Transverse colon (tissue), 4 donors: ENCODE data around the gene CACNA1B. TPM values are rescaled to one million over a fixed set of nuclear protein-coding genes. Genes with fewer than 3 reads are reported as not detected.
"Not testable (repeated sequence)": the region's sequence is repeated elsewhere in the genome, so short reads cannot be mapped to it uniquely, and the experiment has no call there.

Source experiments
- DNase-seq: peaks from one replicate; pipeline ENCODE4 v3.0.0-alpha.2; 2019
- H3K27ac ChIP-seq, 4 donors: fragments of 200-600 bp; sonication (generic); 2 replicates each; pipeline ENCODE4 v1.5.1; 2016 to 2018; ENCODE audit warnings: inconsistent platforms in 4 of 4
- H3K27me3 ChIP-seq: fragments of 200-600 bp; sonication (generic); 2 replicates; pipeline ENCODE4 v1.5.1; 2017; ENCODE audit warnings: inconsistent platforms
- H3K36me3 ChIP-seq, 4 donors: fragments of 200-600 bp; sonication (generic); 2 replicates each; pipeline ENCODE4 v1.5.1; 2017 to 2019; ENCODE audit warnings: inconsistent platforms in 4 of 4
- H3K4me1 ChIP-seq, 4 donors: fragments of 200-600 bp; sonication (generic); 2 replicates each; pipeline ENCODE4 v1.5.1; 2017 to 2020; ENCODE audit warnings: inconsistent platforms in 4 of 4
- H3K4me3 ChIP-seq, 4 donors: fragments of 200-600 bp; sonication (generic); 1 replicate in 1 of 4; 2 replicates in 3 of 4; pipeline versions ENCODE4 v1.5.1 to v1.6.1; 2017 to 2019; ENCODE audit warnings: inconsistent platforms in 4 of 4
- H3K9me3 ChIP-seq, 2 donors: fragments of 200-600 bp; sonication (generic); 2 replicates each; pipeline ENCODE4 v1.5.1; 2017 to 2019; ENCODE audit warnings: inconsistent platforms in 2 of 2
- EP300 ChIP-seq: sonication (generic); formaldehyde crosslinking; IDR thresholded peaks from one replicate; pipeline ENCODE4 v1.6.1; 2017; ENCODE audit warnings: antibody characterized with exemption, low read depth
- POLR2A ChIP-seq: fragments of 450-650 bp; IDR thresholded peaks from one replicate; pipeline ENCODE4 v1.6.1; 2016; ENCODE audit warnings: antibody characterized with exemption, mild to moderate bottlenecking, moderate library complexity
- POLR2AphosphoS5 ChIP-seq, 3 donors: sonication (generic); formaldehyde crosslinking; IDR thresholded peaks; one replicate each; pipeline ENCODE4 v1.6.1; 2016; ENCODE audit warnings: antibody characterized with exemption in 3 of 3
- WGBS, 2 donors: methylation state at CpG; one replicate each; pipeline ENCODE4 v1.1.5; 2018; ENCODE audit warnings: low coverage in 1 of 2; 5-methylcytosine and 5-hydroxymethylcytosine counted together
- in situ Hi-C, 4 donors: fragments of 200-750 bp; cut with MboI; loops; one replicate each; pipeline versions ENCODE4 v1.15.0 to v1.15.1; 2017; ENCODE audit warnings: low sequenced_read_pairs in 3 of 4, low pct_ligation_motif_present in 1 of 4, low pct_unique_long_range_greater_than_20kb in 1 of 4
- intact Hi-C: fragments of 100-400 bp; cut with DNase I; formaldehyde crosslinking; loops from one replicate; pipeline ENCODE4 v1.15.1; 2023; ENCODE audit warnings: low total_unique reads
- total RNA-seq, 4 donors: library from RNA; depleted of rRNA; stranded (reverse); fragments of >200 nt; gene quantifications; one replicate each; pipeline ENCODE4 v1.1.0, GENCODE V29; 2016
- TF ChIP-seq, protein P1 (sequence below), 5 experiments: fragments of 200-600 bp in 3 of 5; fragments of 450-650 bp in 2 of 5; sonication (generic) in 3 of 5; IDR thresholded peaks; 1 replicate in 2 of 5; 2 replicates in 3 of 5; pipeline ENCODE4 v1.5.1; 2016 to 2017; ENCODE audit warnings: antibody characterized with exemption in 5 of 5, inconsistent platforms in 3 of 5, mild to moderate bottlenecking in 2 of 5, moderate library complexity in 1 of 5

Gene CACNA1B
- total RNA-seq, 4 donors from 2014 or later, result 0.27 to 0.40 (median 0.35) TPM

DNA sequence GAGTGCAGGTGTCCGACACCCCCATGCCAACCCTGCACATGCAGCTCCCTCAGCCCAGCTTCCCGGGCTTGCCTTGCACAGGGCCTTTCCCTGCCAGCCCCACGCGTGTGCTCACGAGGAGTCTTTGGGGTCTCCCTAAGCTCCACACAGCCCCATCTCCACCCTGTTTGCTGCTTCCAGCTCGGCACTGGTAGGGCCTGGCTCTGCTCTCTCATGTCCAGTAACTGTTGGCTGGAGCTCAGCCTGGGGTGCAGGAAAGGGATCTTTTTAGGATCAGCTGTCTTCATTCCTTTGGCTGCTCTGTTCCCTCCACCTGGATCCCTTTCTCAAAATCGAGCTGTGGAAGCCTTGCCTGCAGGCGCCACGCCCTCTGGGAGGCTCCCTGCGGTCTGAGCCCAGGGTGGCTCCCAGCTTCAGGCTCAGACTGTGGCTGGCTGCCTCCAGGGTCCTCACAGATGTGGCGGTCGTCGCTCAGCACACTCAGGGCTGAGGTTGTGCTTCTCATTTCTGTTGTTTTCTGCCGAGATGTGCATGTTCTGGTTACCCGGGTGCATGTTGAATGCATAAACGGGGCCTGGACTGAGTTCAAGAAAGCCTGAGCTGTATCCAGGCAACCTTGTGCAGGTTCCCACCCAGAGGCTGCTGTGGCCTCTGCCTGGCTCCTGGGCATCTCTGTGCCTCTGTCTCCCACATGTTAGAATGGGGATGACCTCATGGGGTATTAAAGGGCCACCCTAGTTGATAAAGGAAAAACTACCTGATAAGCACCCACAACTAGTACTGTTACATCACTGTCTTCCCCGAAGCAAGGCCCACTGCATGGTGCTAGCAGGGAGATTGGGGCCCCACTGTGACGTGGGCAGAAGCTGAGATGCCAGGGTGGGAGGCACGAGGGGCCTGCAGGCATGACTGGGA is 4.3 kb downstream of the CACNA1B start:
- in situ Hi-C loops (no loop called here), intact Hi-C loops (no loop called here)
- no peak overlapping the region for H3K27ac ChIP-seq
- H3K27me3 ChIP-seq, result peaks cover 37% of the 10 kb centered on the region
- 65% methylated on average over 19 of the region's 19 CpGs; no CpG with 5 or more reads in 1 of the 2 donors for WGBS, 2 donors
- DNase-seq, result no peak
- no peak for TF ChIP-seq POLR2AphosphoS5 (IDR thresholded peaks at IDR 0.05)
- no peak for TF ChIP-seq EP300
- TF ChIP-seq, protein P1, sequence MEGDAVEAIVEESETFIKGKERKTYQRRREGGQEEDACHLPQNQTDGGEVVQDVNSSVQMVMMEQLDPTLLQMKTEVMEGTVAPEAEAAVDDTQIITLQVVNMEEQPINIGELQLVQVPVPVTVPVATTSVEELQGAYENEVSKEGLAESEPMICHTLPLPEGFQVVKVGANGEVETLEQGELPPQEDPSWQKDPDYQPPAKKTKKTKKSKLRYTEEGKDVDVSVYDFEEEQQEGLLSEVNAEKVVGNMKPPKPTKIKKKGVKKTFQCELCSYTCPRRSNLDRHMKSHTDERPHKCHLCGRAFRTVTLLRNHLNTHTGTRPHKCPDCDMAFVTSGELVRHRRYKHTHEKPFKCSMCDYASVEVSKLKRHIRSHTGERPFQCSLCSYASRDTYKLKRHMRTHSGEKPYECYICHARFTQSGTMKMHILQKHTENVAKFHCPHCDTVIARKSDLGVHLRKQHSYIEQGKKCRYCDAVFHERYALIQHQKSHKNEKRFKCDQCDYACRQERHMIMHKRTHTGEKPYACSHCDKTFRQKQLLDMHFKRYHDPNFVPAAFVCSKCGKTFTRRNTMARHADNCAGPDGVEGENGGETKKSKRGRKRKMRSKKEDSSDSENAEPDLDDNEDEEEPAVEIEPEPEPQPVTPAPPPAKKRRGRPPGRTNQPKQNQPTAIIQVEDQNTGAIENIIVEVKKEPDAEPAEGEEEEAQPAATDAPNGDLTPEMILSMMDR (IDR thresholded peaks at IDR 0.05), result no peak
- TF ChIP-seq POLR2A, result no peak
- H3K9me3 ChIP-seq, result no peaks in the 10 kb centered on the region
- no peaks in the 10 kb centered on the region for H3K36me3 ChIP-seq
- peaks cover 0 to 7% (median 3%) of the 10 kb centered on the region in 4 donors for H3K4me1 ChIP-seq
- no peak overlapping the region for H3K4me3 ChIP-seq

DNA sequence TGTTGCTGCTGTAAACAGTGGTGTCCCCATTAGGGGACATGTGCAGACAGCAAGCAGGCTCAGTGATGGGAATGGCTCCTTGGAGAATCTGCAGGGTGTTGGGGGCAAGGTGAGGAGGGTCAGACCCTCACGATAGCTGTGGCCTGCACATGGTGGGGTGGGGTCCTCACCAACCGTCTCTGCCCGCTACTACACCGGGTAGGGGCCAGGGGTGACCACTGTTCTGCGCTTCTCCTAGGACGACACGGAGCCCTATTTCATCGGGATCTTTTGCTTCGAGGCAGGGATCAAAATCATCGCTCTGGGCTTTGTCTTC is 4.9 kb downstream of the CACNA1B start:
- no peak for DNase-seq
- intact Hi-C loops (no loop called here), in situ Hi-C loops (no loop called here)
- TF ChIP-seq, protein P1 (IDR thresholded peaks at IDR 0.05), result no peak
- no peak for TF ChIP-seq EP300
- no peak for TF ChIP-seq POLR2AphosphoS5 (IDR thresholded peaks at IDR 0.05)
- TF ChIP-seq POLR2A, result no peak
- no peaks in the 10 kb centered on the region for H3K9me3 ChIP-seq
- no peaks in the 10 kb centered on the region for H3K36me3 ChIP-seq
- H3K27me3 ChIP-seq, result peaks cover 31% of the 10 kb centered on the region
- peaks cover 0 to 7% (median 3%) of the 10 kb centered on the region in 4 donors for H3K4me1 ChIP-seq
- no peak overlapping the region for H3K4me3 ChIP-seq
- no peak overlapping the region for H3K27ac ChIP-seq
- 85% methylated on average over 10 of the region's 10 CpGs; no CpG with 5 or more reads in 1 of the 2 donors for WGBS, 2 donors

DNA sequence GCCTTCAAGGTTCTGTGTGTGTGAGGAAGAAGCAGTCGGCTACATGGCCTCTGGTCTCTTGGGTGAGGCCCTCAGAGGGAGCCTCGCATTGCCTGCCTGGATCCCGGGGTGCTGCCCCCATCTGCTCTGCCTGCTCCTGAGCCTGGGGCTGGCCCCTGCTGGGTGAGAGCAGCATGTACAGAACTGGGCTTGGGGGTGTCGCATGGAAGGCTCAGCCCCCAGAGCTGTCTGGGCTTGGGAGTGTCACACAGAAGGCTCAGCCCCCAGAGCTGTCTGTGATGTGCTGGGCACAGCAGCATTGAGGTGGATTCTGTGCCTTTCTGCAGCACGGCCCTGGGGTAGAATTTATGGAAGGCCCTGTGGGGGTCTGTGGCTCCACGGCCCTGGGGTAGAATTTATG is 6.4 kb downstream of the CACNA1B start:
- intact Hi-C loops, H3K36me3 ChIP-seq, H3K4me3 ChIP-seq, H3K4me1 ChIP-seq, H3K9me3 ChIP-seq, in situ Hi-C loops, H3K27ac ChIP-seq, DNase-seq: not testable (repeated sequence)
- peaks cover 19% of the 10 kb centered on the region for H3K27me3 ChIP-seq
- 83% methylated on average over 2 of the region's 6 CpGs; no CpG with 5 or more reads in 1 of the 2 donors for WGBS, 2 donors

DNA sequence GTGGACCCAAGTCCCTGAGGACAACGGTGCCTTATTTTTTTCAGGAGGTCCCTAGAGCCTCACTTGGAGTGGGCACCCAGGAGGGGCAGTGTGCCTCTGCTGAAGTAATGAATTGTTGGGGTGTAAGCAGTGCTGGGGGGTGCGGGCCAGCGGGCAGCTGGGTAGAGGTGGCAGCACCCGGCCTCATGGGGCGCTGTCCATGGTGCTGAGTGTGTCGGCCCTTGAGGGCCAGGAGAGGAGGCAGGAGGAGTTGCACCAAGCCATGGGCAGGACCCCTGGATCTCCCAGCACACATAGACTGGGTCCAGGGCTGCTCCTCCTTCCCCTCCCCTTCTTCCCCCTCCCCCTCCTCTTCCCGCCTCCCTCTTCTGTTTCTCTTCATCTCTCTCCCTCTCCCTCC is 7.0 kb downstream of the CACNA1B start:
- H3K4me3 ChIP-seq, intact Hi-C loops, H3K36me3 ChIP-seq, DNase-seq, H3K4me1 ChIP-seq, in situ Hi-C loops, H3K9me3 ChIP-seq, H3K27ac ChIP-seq: not testable (repeated sequence)
- 28% methylated on average over 6 of the region's 7 CpGs; no CpG with 5 or more reads in 1 of the 2 donors for WGBS, 2 donors
- H3K27me3 ChIP-seq, result peaks cover 14% of the 10 kb centered on the region

DNA sequence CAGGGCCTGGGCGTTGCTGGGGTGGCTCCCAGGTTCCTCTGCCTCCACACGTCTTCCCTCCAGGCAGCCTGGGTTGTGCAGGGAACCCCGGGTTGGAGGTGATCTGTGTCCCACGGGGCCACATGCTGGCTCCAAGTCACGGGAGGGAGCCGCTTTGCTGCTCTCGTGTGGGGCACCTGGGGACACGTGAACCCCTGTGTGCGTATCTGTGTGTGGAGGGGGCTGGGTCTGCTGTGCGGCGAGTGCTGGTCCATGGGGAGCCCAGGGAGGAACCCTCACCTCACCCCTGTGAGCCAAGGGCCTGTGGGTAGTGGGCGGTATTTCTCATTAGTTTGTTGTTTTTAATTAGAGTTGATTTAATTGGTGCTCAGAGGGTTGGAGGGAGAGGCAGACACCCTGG is 7.5 kb downstream of the CACNA1B start:
- intact Hi-C loops, DNase-seq, H3K27me3 ChIP-seq, H3K4me3 ChIP-seq, in situ Hi-C loops, H3K4me1 ChIP-seq, H3K36me3 ChIP-seq, H3K9me3 ChIP-seq, H3K27ac ChIP-seq: not testable (repeated sequence)
- WGBS, 2 donors, result 87% methylated on average over 8 of the region's 12 CpGs; no CpG with 5 or more reads in 1 of the 2 donors

DNA sequence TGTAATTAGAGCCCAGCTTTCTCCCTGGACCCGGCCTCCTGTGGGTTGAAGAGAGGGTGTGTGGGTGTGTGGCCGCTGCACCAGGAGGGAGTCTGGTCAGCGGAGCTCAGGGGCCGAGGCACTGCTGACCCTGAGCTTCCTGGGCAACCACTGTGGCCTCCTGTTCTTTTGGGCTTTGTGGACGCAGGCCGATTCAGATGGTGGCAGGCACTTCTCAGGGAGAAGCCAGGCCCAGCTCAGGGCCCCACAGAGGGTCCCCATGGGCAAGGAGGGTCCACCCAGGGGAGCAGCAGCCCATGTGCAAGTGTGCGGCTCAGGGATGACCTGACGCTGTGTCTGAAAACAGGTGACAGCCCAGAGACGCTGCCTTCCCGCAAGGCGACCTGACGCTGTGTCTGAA is 11.0 kb downstream of the CACNA1B start:
- H3K36me3 ChIP-seq, DNase-seq, H3K27me3 ChIP-seq, H3K27ac ChIP-seq, intact Hi-C loops, H3K9me3 ChIP-seq, H3K4me3 ChIP-seq, H3K4me1 ChIP-seq, in situ Hi-C loops: not testable (repeated sequence)
- WGBS, 2 donors, result 81% methylated on average over 10 of the region's 12 CpGs; no CpG with 5 or more reads in 1 of the 2 donors

DNA sequence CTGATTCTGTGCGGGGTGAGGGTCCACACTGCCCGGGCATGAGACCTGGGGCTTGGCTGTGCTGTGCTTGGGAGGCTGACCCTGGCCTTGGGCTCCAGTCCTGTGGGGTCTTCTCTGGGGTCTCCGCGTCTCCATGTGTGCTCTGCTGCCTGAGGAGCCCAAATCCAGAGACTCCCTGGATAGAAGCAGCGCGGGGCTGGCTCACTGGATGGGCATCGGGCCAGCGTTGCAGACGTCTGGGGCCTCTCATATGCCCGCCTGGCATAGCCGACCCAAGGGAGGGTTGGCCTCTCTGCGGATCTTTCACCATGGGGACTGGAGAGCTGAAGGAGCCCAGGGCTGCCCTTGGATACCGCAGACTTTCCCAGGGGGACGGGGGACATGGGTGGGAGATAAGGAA is 12.4 kb downstream of the CACNA1B start:
- H3K9me3 ChIP-seq, DNase-seq, intact Hi-C loops, H3K4me3 ChIP-seq, in situ Hi-C loops, H3K4me1 ChIP-seq, H3K27me3 ChIP-seq, H3K27ac ChIP-seq, H3K36me3 ChIP-seq: not testable (repeated sequence)
- 88% methylated on average over 6 of the region's 14 CpGs; no CpG with 5 or more reads in 1 of the 2 donors for WGBS, 2 donors

DNA sequence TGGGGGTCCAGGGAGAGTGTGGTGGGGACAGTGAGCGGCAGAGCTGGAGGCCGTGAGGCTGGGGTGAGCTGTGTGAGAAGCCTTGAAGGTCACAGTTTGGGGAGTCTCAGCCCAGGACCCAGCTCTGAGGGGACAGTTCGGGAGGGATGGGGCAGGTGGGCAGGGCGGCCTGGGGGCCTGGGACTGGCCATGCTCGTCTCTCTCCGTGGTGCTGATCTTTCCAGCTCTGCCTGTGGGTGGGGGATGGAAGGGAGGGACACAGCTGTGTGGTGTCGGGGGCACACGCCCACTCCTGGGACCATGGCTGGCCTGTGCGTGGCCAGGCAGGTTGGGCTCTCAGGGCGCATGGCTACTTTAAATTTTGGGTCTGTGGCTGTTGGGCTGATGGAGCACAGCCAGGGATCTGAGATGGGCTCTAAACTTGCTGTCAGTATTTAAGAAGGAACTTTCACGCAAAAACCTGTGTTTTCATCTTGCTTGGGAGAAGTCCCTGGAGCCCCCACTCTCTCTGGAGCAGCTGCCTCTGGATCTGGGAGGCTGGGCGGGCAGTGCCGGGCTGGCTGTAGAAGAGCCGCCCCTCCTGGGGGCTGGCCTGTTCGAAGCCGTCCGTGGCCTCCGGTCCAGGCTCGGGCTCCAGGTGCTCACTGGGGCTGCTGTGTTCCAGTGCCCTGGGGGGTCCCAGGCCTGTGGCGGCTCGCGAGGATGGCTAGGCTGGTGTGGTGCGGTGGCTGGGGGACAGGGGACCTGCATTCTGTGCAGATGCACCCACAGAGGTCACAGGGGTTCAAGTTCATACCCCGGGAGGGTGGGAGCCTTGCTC is 13.4 kb downstream of the CACNA1B start:
- intact Hi-C loops, H3K36me3 ChIP-seq, DNase-seq, H3K27ac ChIP-seq, H3K4me3 ChIP-seq, in situ Hi-C loops, H3K4me1 ChIP-seq, H3K27me3 ChIP-seq, H3K9me3 ChIP-seq: not testable (repeated sequence)
- 71% methylated on average over 22 of the region's 24 CpGs; no CpG with 5 or more reads in 1 of the 2 donors for WGBS, 2 donors
